Kidney tubule cell (primary cell): Measurements from ENCODE around the gene TAF8.

Experiments used
- DNase-seq: peaks from one replicate; pipeline ENCODE4 v3.0.0-alpha.2; 2018; ENCODE audit warnings: low spot score

TAF8 gene

GRCh38 chr6:42059743-42060142 lies 9.4 kb downstream of the TAF8 start:
- DNase-seq = no peak

DNA sequence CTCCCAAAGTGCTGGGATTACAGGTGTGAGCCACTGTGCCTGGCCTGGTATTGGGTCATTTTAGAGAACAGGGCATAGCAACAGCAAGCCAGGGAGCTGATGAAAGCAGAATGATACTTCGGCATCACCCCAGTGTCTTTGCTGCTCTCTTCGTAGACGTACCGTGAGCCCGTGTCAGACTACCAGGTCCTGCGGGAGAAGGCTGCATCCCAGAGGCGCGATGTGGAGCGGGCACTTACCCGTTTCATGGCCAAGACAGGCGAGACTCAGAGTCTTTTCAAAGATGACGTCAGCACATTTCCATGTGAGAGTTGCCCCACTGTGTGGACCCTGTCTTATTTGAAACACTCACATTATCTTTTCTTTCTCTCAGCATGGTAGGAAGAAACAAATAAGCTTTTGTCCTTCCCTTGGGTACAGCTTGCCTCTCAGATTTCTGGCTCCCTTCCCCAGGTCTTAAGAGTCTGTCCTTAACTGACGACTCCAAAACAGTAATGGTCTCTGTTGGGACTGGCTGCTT lies 15.9 kb downstream of the TAF8 start:
- DNase-seq = no peak

- DNase-seq = no peak
These were observed 17.8 kb downstream of the TAF8 start for GRCh38 chr6:42068173-42068572.

- DNase-seq = no peak
These were observed 18.7 kb downstream of the TAF8 start for GRCh38 chr6:42068872-42069522.

- no peak for DNase-seq
These were observed 21.7 kb downstream of the TAF8 start for GRCh38 chr6:42071881-42072583.

DNA sequence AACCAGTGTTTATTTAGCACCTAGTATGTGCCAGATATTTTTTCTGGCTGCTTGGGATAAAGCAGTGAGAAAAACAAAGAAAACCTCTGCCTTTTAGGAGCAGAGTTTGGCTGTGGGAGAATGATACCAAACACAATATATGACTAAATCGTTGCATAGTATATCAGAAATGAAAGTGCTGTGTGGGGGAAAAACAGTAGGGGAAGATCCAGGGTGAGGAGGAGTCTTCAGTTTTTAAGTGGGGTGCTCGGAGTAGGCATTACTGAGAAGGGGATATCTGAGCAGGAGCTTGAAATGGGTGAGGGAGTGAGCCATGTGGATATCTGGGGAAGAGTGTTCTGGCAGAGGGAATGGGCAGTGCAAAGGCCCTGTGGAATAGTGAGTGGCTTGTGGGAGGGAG lies 23.0 kb downstream of the TAF8 start:
- DNase-seq = no peak

DNA sequence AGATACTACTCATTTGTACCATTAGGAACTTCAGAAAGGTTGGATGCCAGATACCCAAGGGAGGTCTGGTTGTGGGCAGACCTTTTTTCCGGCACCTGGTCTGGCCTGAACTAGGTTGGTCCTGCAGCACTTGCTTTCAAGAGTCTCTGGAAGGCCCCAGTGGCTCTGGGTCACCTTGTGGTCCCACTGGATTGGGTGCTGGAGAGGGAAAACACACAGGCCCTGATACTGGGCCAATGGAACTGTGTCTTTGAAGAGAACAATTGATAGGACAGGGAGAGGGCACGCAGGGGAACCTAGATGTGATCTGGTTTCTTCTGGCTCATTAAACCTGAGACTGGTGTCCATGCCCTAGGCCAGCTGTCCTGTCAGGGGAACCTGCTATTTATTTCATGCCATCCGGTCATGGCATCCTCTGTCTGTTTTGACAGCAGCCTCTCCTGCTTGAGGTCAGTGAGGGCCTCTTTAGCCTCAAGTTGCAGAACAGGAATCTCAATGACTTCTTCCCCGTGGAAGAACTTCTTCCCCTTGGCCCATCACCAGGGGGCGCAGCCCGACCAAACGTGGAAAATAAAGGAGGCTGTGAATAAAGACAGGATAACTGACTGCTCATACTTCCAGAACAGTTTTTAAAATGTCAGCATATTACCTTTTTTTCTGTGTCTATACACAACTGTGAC lies 25.0 kb downstream of the TAF8 start:
- DNase-seq = peak; percentile 83

- no peak for DNase-seq
These were observed 28.1 kb downstream of the TAF8 start for GRCh38 chr6:42078386-42078785.

- no peak for DNase-seq
These were observed 29.7 kb downstream of the TAF8 start for GRCh38 chr6:42079941-42080464.

DNA sequence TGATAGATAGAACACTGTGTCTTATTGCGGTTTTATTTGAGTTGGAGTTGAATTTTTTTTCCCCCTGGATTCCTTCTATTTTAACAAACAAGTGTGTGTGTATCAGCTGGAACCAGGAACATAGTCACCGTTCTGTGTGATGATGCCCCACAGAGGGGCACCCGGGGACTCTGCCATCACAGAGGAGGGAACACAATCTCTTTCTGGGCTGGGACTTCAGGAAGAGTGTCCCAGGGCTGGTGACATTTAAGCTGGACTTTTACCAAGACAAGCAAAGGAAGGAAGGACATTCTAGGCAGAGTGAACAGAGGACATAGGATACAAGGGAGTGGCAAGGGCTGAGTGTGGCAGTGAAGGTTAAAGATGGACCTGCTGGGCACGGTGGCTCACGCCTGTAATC lies 33.2 kb downstream of the TAF8 start:
- no peak for DNase-seq

DNA sequence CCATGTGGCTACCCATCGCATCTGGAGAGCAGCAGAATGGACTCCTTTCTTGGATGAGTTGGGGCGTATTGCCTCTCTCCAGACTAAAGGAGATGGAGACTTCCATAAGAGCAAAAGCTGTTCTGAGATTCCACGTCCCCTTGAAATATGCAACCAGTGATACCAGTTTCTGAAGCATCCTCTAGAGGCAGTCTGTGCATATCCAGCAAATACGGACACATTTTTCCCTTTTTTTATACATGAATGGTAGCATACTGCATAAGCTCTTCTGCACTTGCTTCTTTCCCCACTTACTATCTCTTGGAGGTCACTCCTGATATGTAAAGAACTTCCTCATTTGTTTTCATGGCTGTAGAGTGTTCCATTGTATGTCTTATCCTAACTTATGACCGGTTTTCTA lies 34.6 kb downstream of the TAF8 start:
- DNase-seq = no peak

GRCh38 chr6:42086046-42087035 lies 36.0 kb downstream of the TAF8 start:
- DNase-seq = no peak

- peak; percentile 98 for DNase-seq
These were observed 37.8 kb downstream of the TAF8 start for GRCh38 chr6:42088101-42088591.

DNA sequence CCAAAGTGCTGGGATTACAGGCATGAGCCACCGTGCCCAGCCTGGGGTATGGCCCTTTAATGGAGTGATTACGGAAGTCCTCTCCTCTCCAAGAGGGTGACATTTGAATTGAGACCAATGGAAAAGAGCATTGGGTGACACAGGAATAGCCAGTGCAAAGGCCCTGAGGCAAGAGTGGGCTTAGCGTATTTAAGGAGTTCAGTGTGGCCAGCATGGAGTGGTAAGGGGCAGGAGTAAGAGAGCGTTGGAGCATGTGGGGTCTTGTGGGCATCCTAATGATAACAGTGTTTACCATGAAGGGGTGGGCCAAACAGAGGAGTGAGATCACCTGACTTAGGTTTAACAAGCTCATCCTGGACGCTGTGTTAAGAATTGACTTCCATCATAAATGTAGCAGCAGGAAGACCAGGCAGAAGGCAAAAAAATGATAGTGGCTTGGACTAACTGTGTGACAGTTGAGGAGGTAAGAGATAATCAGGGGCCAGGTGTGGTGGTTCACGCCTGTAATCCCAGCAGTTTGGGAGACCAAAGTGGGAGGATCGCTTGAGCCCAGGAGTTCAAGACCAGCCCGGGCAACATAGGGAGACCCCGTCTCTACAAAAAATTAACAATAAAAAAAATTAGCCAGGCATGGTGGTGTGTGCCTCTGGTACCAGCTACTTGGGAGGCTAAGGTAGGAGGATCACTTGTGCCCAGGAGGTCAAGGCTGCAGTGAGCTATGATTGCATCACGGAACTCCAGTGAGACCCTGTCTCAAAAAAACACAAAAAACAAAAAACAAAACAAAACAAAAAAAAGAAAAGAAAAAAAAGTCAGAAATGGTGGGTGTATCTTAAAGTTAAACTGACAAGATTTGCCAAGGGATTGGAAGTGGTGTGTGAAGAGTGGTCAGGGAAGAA lies 40.7 kb downstream of the TAF8 start:
- no peak for DNase-seq

GRCh38 chr6:42091718-42092023 lies 41.3 kb downstream of the TAF8 start:
- peak; percentile 91 for DNase-seq

GRCh38 chr6:42093582-42094329 lies 43.4 kb downstream of the TAF8 start:
- DNase-seq = peak; percentile 35

GRCh38 chr6:42095094-42095493 lies 44.8 kb downstream of the TAF8 start:
- DNase-seq = no peak

DNA sequence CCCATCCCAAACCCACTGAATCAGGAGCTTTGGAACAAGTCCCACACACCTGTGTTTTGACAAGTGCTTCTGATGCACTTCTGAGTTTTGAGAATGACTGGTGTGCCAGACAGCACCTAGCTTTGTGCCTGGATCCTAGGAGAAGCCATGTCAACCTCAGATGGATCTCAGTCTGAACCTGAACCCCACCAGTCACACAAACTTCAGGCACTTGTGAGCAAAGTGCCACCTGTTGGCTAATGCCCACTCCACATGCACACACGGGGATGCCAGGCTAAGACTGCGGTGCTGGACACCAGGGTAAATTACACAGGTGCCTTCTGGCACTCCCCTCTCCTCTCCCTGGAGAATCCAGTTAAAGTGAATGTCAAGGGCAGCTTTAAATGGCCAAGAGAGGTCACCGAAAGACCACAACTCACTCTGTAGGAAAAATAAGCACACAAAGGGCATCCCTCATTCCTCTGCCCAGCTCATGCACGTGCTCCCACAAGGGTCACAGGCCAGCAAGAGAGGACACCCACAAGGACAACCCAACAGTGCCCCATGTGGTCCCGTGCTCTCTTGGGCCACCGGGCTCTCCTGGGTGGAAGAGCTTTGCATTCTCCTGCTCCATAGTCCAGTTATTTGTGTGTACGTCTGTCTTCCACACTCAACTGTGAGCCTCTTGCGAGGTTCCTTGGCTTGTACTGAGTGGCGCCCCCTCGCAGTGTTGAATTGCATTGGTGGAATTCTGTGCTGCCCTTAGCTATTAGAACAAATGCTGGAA lies 45.6 kb downstream of the TAF8 start:
- DNase-seq = no peak
